Neuron (in vitro differentiated cells): ENCODE data around the gene ABCB10.

Experiments used
- H2AFZ ChIP-seq: one replicate; pipeline ENCODE4 v1.6.1; 2013; ENCODE audit warnings: low read depth, mild to moderate bottlenecking, inconsistent platforms, low read length, moderate library complexity
- H3K27me3 ChIP-seq: one replicate; pipeline ENCODE4 v1.6.1; 2013; ENCODE audit warnings: low read length; ENCODE audit not compliant: insufficient read depth
- H3K36me3 ChIP-seq: one replicate; pipeline ENCODE4 v1.6.1; 2013; ENCODE audit warnings: low read length; ENCODE audit not compliant: insufficient read depth
- H3K4me1 ChIP-seq: one replicate; pipeline ENCODE4 v1.6.1; 2013; ENCODE audit warnings: low read length; ENCODE audit not compliant: insufficient read depth
- H3K4me3 ChIP-seq: 2 replicates; pipeline ENCODE4 v1.5.1; 2013; ENCODE audit warnings: mild to moderate bottlenecking, low read length, moderate library complexity
- H3K9me3 ChIP-seq: one replicate; pipeline ENCODE4 v1.6.1; 2013; ENCODE audit warnings: low read length

ABCB10 gene

GRCh38 chr1:229582715-229583114 is 24.2 kb upstream of the ABCB10 start:
- Histone ChIP-seq H2AFZ (no peak overlapping the region), H3K4me3 (no peak overlapping the region), H3K36me3 (no peaks in the 10 kb centered on the region), H3K4me1 (peaks cover 13% of the 10 kb centered on the region), H3K9me3 (no peaks in the 10 kb centered on the region), H3K27me3 (no peaks in the 10 kb centered on the region)

- Histone ChIP-seq H3K4me3 (no peak overlapping the region), H3K9me3 (no peaks in the 10 kb centered on the region), H3K4me1 (peaks cover 13% of the 10 kb centered on the region), H2AFZ (no peak overlapping the region), H3K27me3 (no peaks in the 10 kb centered on the region), H3K36me3 (no peaks in the 10 kb centered on the region)
Observed at GRCh38 chr1:229582011-229582694, 23.6 kb upstream of the ABCB10 start.

- Histone ChIP-seq H3K4me3 (no peak overlapping the region), H3K4me1 (peaks cover 13% of the 10 kb centered on the region), H3K27me3 (no peaks in the 10 kb centered on the region), H3K36me3 (no peaks in the 10 kb centered on the region), H2AFZ (no peak overlapping the region), H3K9me3 (no peaks in the 10 kb centered on the region)
Observed at GRCh38 chr1:229581485-229581884, 23.0 kb upstream of the ABCB10 start.

GRCh38 chr1:229579059-229579673 is 20.7 kb upstream of the ABCB10 start:
- H3K36me3 ChIP-seq = no peaks in the 10 kb centered on the region
- H3K4me1 ChIP-seq = peaks cover 13% of the 10 kb centered on the region
- H2AFZ ChIP-seq = peak overlapping the region; percentile 38
- H3K4me3 ChIP-seq = peak overlapping the region; percentile 33
- no peaks in the 10 kb centered on the region for H3K9me3 ChIP-seq
- no peaks in the 10 kb centered on the region for H3K27me3 ChIP-seq

- no peaks in the 10 kb centered on the region for H3K36me3 ChIP-seq
- H2AFZ ChIP-seq = peak overlapping the region; percentile 38
- peaks cover 13% of the 10 kb centered on the region for H3K4me1 ChIP-seq
- no peaks in the 10 kb centered on the region for H3K9me3 ChIP-seq
- no peaks in the 10 kb centered on the region for H3K27me3 ChIP-seq
- H3K4me3 ChIP-seq = peak overlapping the region; percentile 33
Observed at GRCh38 chr1:229578168-229579058, 19.9 kb upstream of the ABCB10 start.

- Histone ChIP-seq H3K4me3 (no peak overlapping the region), H3K27me3 (no peaks in the 10 kb centered on the region), H3K36me3 (no peaks in the 10 kb centered on the region), H3K4me1 (peaks cover 13% of the 10 kb centered on the region), H2AFZ (no peak overlapping the region), H3K9me3 (no peaks in the 10 kb centered on the region)
Observed at GRCh38 chr1:229574679-229575442, 16.4 kb upstream of the ABCB10 start.

- H2AFZ ChIP-seq = no peak overlapping the region
Observed at GRCh38 chr1:229572286-229572685, 13.8 kb upstream of the ABCB10 start.

GRCh38 chr1:229570891-229571516 is 12.5 kb upstream of the ABCB10 start:
- no peak overlapping the region for H2AFZ ChIP-seq

More at GRCh38 chr1:229572286-229572685, 13.8 kb upstream of the ABCB10 start:
- no peak overlapping the region for H3K4me3 ChIP-seq
- no peaks in the 10 kb centered on the region for H3K27me3 ChIP-seq
- H3K36me3 ChIP-seq = no peaks in the 10 kb centered on the region
- no peaks in the 10 kb centered on the region for H3K4me1 ChIP-seq
- H3K9me3 ChIP-seq = no peaks in the 10 kb centered on the region

GRCh38 chr1:229570305-229570704 is 11.8 kb upstream of the ABCB10 start:
- no peak overlapping the region for H2AFZ ChIP-seq
- H3K9me3 ChIP-seq = no peaks in the 10 kb centered on the region
- H3K4me3 ChIP-seq = no peak overlapping the region
- no peaks in the 10 kb centered on the region for H3K36me3 ChIP-seq
- H3K4me1 ChIP-seq = no peaks in the 10 kb centered on the region
- no peaks in the 10 kb centered on the region for H3K27me3 ChIP-seq

More at GRCh38 chr1:229570891-229571516, 12.5 kb upstream of the ABCB10 start:
- H3K4me1 ChIP-seq = no peaks in the 10 kb centered on the region
- H3K36me3 ChIP-seq = no peaks in the 10 kb centered on the region
- no peak overlapping the region for H3K4me3 ChIP-seq
- H3K9me3 ChIP-seq = no peaks in the 10 kb centered on the region
- no peaks in the 10 kb centered on the region for H3K27me3 ChIP-seq

- H2AFZ ChIP-seq = no peak overlapping the region
- no peaks in the 10 kb centered on the region for H3K36me3 ChIP-seq
- H3K4me1 ChIP-seq = no peaks in the 10 kb centered on the region
- no peaks in the 10 kb centered on the region for H3K27me3 ChIP-seq
- no peaks in the 10 kb centered on the region for H3K9me3 ChIP-seq
- H3K4me3 ChIP-seq = no peak overlapping the region
Observed at GRCh38 chr1:229567109-229567868, 8.8 kb upstream of the ABCB10 start.

- Histone ChIP-seq H3K27me3 (no peaks in the 10 kb centered on the region), H3K4me3 (no peak overlapping the region), H3K9me3 (no peaks in the 10 kb centered on the region), H3K36me3 (no peaks in the 10 kb centered on the region), H2AFZ (no peak overlapping the region), H3K4me1 (no peaks in the 10 kb centered on the region)
Observed at GRCh38 chr1:229563701-229564100, 5.2 kb upstream of the ABCB10 start.

- no peak overlapping the region for H3K4me3 ChIP-seq
- no peaks in the 10 kb centered on the region for H3K9me3 ChIP-seq
- no peaks in the 10 kb centered on the region for H3K4me1 ChIP-seq
- H3K27me3 ChIP-seq = no peaks in the 10 kb centered on the region
- no peak overlapping the region for H2AFZ ChIP-seq
- no peaks in the 10 kb centered on the region for H3K36me3 ChIP-seq
Observed at GRCh38 chr1:229563241-229563640, 4.7 kb upstream of the ABCB10 start.
